Spleen (tissue), 11 donors: Measurements from ENCODE around the gene CSF2RB. TPM values are rescaled to one million over a fixed set of nuclear protein-coding genes. Genes with fewer than 3 reads are reported as not detected.

ENCODE experiments used
- DNase-seq: peaks from one replicate; pipeline ENCODE4 v3.0.0-alpha.2; 2020
- H3K27ac ChIP-seq, 8 donors: fragments of 200-600 bp; sonication (generic) in 7 of 8; 1 replicate in 4 of 8; 2 replicates in 4 of 8; pipeline versions ENCODE4 v1.5.0 to v1.8.0; 2016 to 2021; ENCODE audit warnings: inconsistent platforms in 4 of 8, mild to moderate bottlenecking in 4 of 8, moderate library complexity in 1 of 8
- H3K27me3 ChIP-seq, 7 donors: fragments of 200-600 bp; sonication (generic) in 6 of 7; replicated peaks in 1 of 7; 1 replicate in 4 of 7; 2 replicates in 3 of 7; pipeline versions ENCODE4 v1.5.0 to v1.8.0; 2016 to 2021; ENCODE audit warnings: inconsistent platforms in 3 of 7, mild to moderate bottlenecking in 1 of 7
- H3K36me3 ChIP-seq, 6 donors: fragments of 200-600 bp; sonication (generic) in 5 of 6; 1 replicate in 4 of 6; 2 replicates in 2 of 6; pipeline versions ENCODE4 v1.5.0 to v1.8.0; 2016 to 2021; ENCODE audit warnings: inconsistent platforms in 2 of 6
- H3K4me1 ChIP-seq, 6 donors: fragments of 200-600 bp; sonication (generic) in 5 of 6; 1 replicate in 3 of 6; 2 replicates in 3 of 6; pipeline versions ENCODE4 v1.5.0 to v1.8.0; 2016 to 2021; ENCODE audit warnings: inconsistent platforms in 3 of 6
- H3K4me3 ChIP-seq, 8 donors: fragments of 200-600 bp; sonication (generic) in 7 of 8; 1 replicate in 4 of 8; 2 replicates in 4 of 8; pipeline versions ENCODE4 v1.5.0 to v1.8.0; 2016 to 2021; ENCODE audit warnings: inconsistent platforms in 4 of 8, mild to moderate bottlenecking in 4 of 8, moderate library complexity in 2 of 8
- H3K9me3 ChIP-seq, 8 donors: fragments of 200-600 bp; sonication (generic) in 7 of 8; 1 replicate in 4 of 8; 2 replicates in 4 of 8; pipeline versions ENCODE4 v1.5.0 to v1.8.0; 2016 to 2021; ENCODE audit warnings: inconsistent platforms in 4 of 8
- POLR2A ChIP-seq, 3 donors: fragments of 450-650 bp; IDR thresholded peaks; one replicate each; pipeline ENCODE4 v1.5.1; 2017; ENCODE audit warnings: antibody characterized with exemption in 3 of 3, mild to moderate bottlenecking in 1 of 3
- POLR2AphosphoS5 ChIP-seq, 3 donors: sonication (generic); formaldehyde crosslinking; IDR thresholded peaks; one replicate each; pipeline ENCODE4 v1.5.1; 2017; ENCODE audit warnings: antibody characterized with exemption in 3 of 3
- WGBS, 5 donors: extraction: QIAGEN DNeasy Blood & Tissue Kit in 3 of 5; methylation state at CpG; one replicate each; pipeline versions ENCODE4 v1.1.5 to v1.1.7; 2013 to 2018; 5-methylcytosine and 5-hydroxymethylcytosine counted together
- intact Hi-C: fragments of 100-400 bp; cut with DNase I; formaldehyde crosslinking; loops from one replicate; pipeline ENCODE4 v1.15.0; 2023; ENCODE audit warnings: low total_unique reads
- polyA plus RNA-seq, 3 donors: library from polyadenylated mRNA; stranded (reverse); fragments of 200-250 nt; gene quantifications; one replicate each; pipeline ENCODE4 v1.2.1, GENCODE V29; 2013
- total RNA-seq, 7 donors: library from RNA; depleted of rRNA in 3 of 7; stranded (reverse); fragments of >200 nt in 3 of 7; fragmentation: NEBNext Ultra II Directional in 4 of 7; extraction: Animal tissue kit (Norgen Biotek cat#: 25700) in 4 of 7; gene quantifications; one replicate each; pipeline versions ENCODE4 v1.1.0 to v1.2.1, GENCODE V29; 2016 to 2021
- TF ChIP-seq, protein P1 (sequence below), 11 experiments: fragments of 200-600 bp in 7 of 11; fragments of 450-650 bp in 4 of 11; sonication (generic) in 4 of 11; IDR thresholded peaks in 8 of 11; conservative IDR thresholded peaks in 3 of 11; 1 replicate in 7 of 11; 2 replicates in 4 of 11; pipeline versions ENCODE4 v1.4.0 to v1.8.0; 2016 to 2021; ENCODE audit warnings: antibody characterized with exemption in 11 of 11, inconsistent platforms in 4 of 11, mild to moderate bottlenecking in 1 of 11
- donor health status: healthy with polysubstance abuse.
- donor health status: DM: no; HTN: no; CAD: no; lungs with moderate emphysema.
- donor health status: DM: no; HTN: no; CAD: no.
- donor health status: Bipolar disorder and iron deficiency.
- donor health status: healthy.
- donor health status: DM: no; HTN: no; CAD: no.
- donor health status: DM: yes; HTN: yes; CAD: no.

Gene CSF2RB
- total and polyA plus RNA-seq, 10 donors: 14.2 to 110 (median 45.9) TPM

DNA sequence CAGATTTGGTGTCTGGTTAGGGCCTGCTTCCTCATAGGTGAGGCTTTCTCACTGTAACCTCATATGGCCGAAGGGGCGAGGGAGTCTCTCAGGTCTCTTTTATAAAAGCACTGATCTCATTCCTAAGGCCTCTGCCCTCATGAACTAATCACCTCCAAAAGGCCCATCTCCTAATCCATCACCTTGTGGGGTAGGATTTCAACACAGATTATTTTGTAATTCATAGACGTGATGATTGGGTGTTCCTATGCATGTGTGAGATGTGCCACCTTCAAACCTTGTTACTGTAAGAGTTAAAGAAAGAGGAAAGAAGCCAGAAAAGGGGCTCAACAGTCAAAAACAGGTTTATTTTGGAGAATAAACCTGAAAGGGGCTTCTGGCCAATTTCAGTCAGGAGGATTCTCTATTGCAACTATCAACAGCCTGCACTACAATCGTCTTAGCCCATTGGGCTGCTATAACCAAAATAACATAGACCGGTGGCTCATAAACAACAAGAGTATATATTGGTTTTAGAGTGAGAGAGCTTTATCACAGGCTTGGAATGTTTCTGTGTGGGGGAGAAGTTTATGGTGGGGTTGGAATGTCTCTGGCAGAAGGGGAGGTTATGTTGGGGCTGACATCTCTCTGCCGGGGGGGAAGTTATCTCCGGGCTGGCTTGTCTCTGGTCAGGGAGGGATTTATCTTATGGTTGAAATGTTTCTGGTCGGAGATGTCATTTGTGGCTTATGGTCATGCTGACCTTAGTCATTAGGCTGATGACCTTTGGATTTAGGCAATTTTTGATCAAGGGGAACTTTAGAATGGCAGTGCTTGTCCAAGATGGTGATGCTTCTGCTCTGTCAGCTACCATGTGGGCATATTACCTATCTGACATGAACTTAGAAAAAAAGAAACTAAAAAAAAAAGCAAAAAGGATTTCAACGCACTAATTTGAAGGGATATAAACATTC, 35.1 kb downstream of the CSF2RB start:
- Histone ChIP-seq H3K27me3 (peaks cover 0 to 12% (median 0%) of the 10 kb centered on the region in 7 donors), H3K4me3 (no peak overlapping the region), H3K27ac (no peak overlapping the region), H3K4me1 (peaks cover 0 to 9% (median 0%) of the 10 kb centered on the region in 6 donors), H3K36me3 (no peaks in the 10 kb centered on the region), H3K9me3 (no peaks in the 10 kb centered on the region)
- intact Hi-C loops: no loop called here
- no peak for TF ChIP-seq POLR2A (IDR thresholded peaks at IDR 0.05)
- TF ChIP-seq, protein P1, sequence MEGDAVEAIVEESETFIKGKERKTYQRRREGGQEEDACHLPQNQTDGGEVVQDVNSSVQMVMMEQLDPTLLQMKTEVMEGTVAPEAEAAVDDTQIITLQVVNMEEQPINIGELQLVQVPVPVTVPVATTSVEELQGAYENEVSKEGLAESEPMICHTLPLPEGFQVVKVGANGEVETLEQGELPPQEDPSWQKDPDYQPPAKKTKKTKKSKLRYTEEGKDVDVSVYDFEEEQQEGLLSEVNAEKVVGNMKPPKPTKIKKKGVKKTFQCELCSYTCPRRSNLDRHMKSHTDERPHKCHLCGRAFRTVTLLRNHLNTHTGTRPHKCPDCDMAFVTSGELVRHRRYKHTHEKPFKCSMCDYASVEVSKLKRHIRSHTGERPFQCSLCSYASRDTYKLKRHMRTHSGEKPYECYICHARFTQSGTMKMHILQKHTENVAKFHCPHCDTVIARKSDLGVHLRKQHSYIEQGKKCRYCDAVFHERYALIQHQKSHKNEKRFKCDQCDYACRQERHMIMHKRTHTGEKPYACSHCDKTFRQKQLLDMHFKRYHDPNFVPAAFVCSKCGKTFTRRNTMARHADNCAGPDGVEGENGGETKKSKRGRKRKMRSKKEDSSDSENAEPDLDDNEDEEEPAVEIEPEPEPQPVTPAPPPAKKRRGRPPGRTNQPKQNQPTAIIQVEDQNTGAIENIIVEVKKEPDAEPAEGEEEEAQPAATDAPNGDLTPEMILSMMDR (IDR thresholded peaks at IDR 0.05 in 8 of 11, conservative IDR thresholded peaks at IDR 0.05 in 3 of 11): no peak
- no peak for TF ChIP-seq POLR2AphosphoS5 (IDR thresholded peaks at IDR 0.05)
- DNase-seq: no peak
- WGBS, 5 donors: 72 to 82% (median 75%) methylated on average over 9 of the region's 9 CpGs

DNA sequence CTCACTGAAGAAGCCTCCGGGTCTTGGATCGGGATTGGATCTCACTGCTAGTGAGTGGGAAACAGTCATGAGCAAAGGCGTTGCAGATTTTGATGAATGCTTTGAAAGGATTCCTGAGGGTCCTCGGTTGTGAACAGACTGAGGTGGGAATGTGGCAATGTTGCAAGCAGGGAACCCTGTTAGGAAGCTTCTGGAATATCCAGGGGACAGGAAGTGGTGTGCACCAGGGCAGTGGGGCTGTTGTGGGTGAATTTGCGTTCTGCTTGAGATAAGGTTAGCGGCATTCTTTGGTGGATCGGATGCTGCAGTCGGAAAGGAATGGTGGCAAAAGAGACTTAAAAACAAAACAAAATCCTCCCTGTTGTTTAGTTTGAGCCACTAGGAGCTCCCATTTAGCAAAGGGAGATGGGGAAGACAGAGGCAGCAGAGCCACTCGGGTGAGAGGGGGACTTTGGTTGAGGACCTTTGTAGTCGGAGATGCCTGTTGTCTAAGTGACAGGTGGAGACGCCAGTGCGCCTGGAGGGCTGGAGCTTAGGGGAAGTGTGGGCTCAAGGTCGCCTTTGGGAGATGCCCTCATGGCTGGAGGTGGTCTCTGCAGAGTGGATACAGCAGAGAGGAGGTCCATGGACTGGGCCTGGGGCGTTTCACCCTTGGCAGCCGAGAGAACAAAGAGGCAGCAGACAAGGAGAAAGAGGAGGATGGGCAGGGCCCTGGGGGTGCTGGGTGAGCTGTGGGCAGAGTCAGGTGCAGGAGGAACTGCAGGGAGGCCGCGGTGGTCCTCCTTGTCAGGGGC, 37.6 kb downstream of the CSF2RB start:
- H3K4me1 ChIP-seq: peaks cover 0 to 23% (median 3%) of the 10 kb centered on the region in 6 donors
- WGBS, 5 donors: 86 to 92% (median 87%) methylated on average over 16 to 17 of the region's 17 CpGs
- DNase-seq: no peak

DNA sequence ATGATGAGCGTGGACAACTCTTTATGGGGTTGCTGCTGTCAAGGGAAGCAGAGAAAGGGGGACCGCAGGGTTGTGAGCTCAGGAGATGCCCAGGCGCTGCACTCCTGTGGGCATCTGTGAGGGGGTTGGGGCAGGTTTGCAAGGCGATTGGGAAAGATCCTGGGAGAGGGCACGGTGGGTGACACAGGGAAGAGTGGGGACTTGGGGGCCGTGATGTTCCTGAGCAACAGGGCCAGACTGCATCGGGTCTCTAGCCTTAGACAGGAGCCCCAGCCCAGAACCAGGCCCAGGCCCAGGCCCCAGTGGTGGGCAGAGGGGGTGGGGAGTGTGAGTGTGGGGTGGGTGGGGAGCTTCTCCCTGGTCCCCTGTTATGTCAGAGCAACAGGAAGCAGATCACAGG, 38.3 kb downstream of the CSF2RB start:
- TF ChIP-seq POLR2AphosphoS5 (IDR thresholded peaks at IDR 0.05): no peak
- TF ChIP-seq, protein P1 (IDR thresholded peaks at IDR 0.05 in 8 of 11, conservative IDR thresholded peaks at IDR 0.05 in 3 of 11): no peak
- TF ChIP-seq POLR2A (IDR thresholded peaks at IDR 0.05): no peak
- H3K36me3 ChIP-seq: no peaks in the 10 kb centered on the region
- no peak overlapping the region for H3K4me3 ChIP-seq
- DNase-seq: no peak
- 78 to 93% (median 87%) methylated on average over 7 of the region's 7 CpGs for WGBS, 5 donors
- intact Hi-C loops: no loop called here
- peaks cover 0 to 23% (median 3%) of the 10 kb centered on the region in 6 donors for H3K4me1 ChIP-seq
- H3K27ac ChIP-seq: no peak overlapping the region
- peaks cover 0 to 6% (median 2%) of the 10 kb centered on the region in 8 donors for H3K9me3 ChIP-seq
- H3K27me3 ChIP-seq: peaks cover 0 to 15% (median 0%) of the 10 kb centered on the region in 7 donors

More for the DNA sequence above, 37.6 kb downstream of the CSF2RB start:
- no peak overlapping the region for H3K27ac ChIP-seq
- peaks cover 0 to 15% (median 0%) of the 10 kb centered on the region in 7 donors for H3K27me3 ChIP-seq
- intact Hi-C loops: no loop called here
- no peak overlapping the region for H3K4me3 ChIP-seq
- H3K9me3 ChIP-seq: no peaks in the 10 kb centered on the region
- no peak for TF ChIP-seq POLR2A (IDR thresholded peaks at IDR 0.05)
- no peak for TF ChIP-seq POLR2AphosphoS5 (IDR thresholded peaks at IDR 0.05)
- TF ChIP-seq, protein P1 (IDR thresholded peaks at IDR 0.05 in 8 of 11, conservative IDR thresholded peaks at IDR 0.05 in 3 of 11): no peak
- H3K36me3 ChIP-seq: no peaks in the 10 kb centered on the region
